Hepatocyte (in vitro differentiated cells): ENCODE results near the gene HNRNPA0. TPM values are rescaled to one million over a fixed set of nuclear protein-coding genes. Genes with fewer than 3 reads are reported as not detected.

Experiments
- DNase-seq: peaks from one replicate; pipeline ENCODE4 v3.0.0-alpha.2; 2016; ENCODE audit warnings: low spot score
- H2AFZ ChIP-seq: fragments of 200-600 bp; sonication (generic); 2 replicates; pipeline ENCODE4 v1.6.0; 2016; ENCODE audit warnings: antibody characterized with exemption, mild to moderate bottlenecking
- H3K27ac ChIP-seq: fragments of 200-600 bp; sonication (generic); 2 replicates; pipeline ENCODE4 v1.5.1; 2016; ENCODE audit warnings: mild to moderate bottlenecking
- H3K27me3 ChIP-seq: fragments of 200-600 bp; sonication (generic); 2 replicates; pipeline ENCODE4 v1.6.1; 2016
- H3K36me3 ChIP-seq: fragments of 200-600 bp; sonication (generic); replicated peaks from 2 replicates; pipeline ENCODE4 v1.5.1; 2016; ENCODE audit warnings: low read depth; ENCODE audit not compliant: insufficient read depth
- H3K4me1 ChIP-seq: fragments of 200-600 bp; sonication (generic); 2 replicates; pipeline ENCODE4 v1.5.1; 2016; ENCODE audit warnings: mild to moderate bottlenecking, moderate library complexity; ENCODE audit not compliant: insufficient read depth
- H3K4me2 ChIP-seq: fragments of 200-600 bp; sonication (generic); 2 replicates; pipeline ENCODE4 v1.6.0; 2016
- H3K4me3 ChIP-seq: fragments of 200-600 bp; sonication (generic); 2 replicates; pipeline ENCODE4 v1.5.1; 2016; ENCODE audit warnings: mild to moderate bottlenecking
- H3K79me2 ChIP-seq: fragments of 200-600 bp; sonication (generic); 2 replicates; pipeline ENCODE4 v1.6.0; 2017; ENCODE audit warnings: mild to moderate bottlenecking
- H3K9me2 ChIP-seq: fragments of 200-600 bp; sonication (generic); replicated peaks from 2 replicates; pipeline ENCODE4 v1.6.0; 2017; ENCODE audit warnings: mild to moderate bottlenecking; ENCODE audit not compliant: insufficient read depth
- H3K9me3 ChIP-seq: fragments of 200-600 bp; sonication (generic); 2 replicates; pipeline ENCODE4 v1.5.1; 2016; ENCODE audit warnings: low read depth, mild to moderate bottlenecking
- H4K20me1 ChIP-seq: fragments of 200-600 bp; sonication (generic); 2 replicates; pipeline ENCODE4 v1.6.0; 2016; ENCODE audit warnings: mild to moderate bottlenecking; ENCODE audit not compliant: insufficient read depth, poor library complexity, severe bottlenecking
- CTCF ChIP-seq: fragments of 200-600 bp; sonication (generic); IDR thresholded peaks from 2 replicates; pipeline ENCODE4 v1.5.1; 2016; ENCODE audit warnings: antibody characterized with exemption, mild to moderate bottlenecking; ENCODE audit not compliant: poor library complexity
- EZH2 ChIP-seq: fragments of 200-600 bp; sonication (generic); IDR thresholded peaks from 2 replicates; pipeline ENCODE4 v1.6.1; 2016; ENCODE audit warnings: antibody characterized with exemption, mild to moderate bottlenecking, borderline replicate concordance
- EZH2phosphoT487 ChIP-seq: fragments of 200-600 bp; sonication (generic); IDR thresholded peaks from one replicate; pipeline ENCODE4 v1.6.1; 2018; ENCODE audit warnings: antibody characterized with exemption, mild to moderate bottlenecking, low read depth, moderate library complexity; ENCODE audit not compliant: unreplicated experiment, severe bottlenecking
- WGBS: methylation state at CpG from one replicate; pipeline ENCODE4 v1.1.6; 2016; ENCODE audit warnings: low lambda C conversion rate; ENCODE audit errors: missing lambda C conversion rate; 5-methylcytosine and 5-hydroxymethylcytosine counted together
- polyA plus RNA-seq: library from polyadenylated mRNA; unstranded; fragments of >200 nt; fragmentation: Nextera tagmentation; extraction: Ambion mirVana; gene quantifications from 2 replicates; pipeline ENCODE4 v1.2.1, GENCODE V29; 2016
- total RNA-seq: library from RNA; depleted of rRNA; stranded (reverse); fragments of >200 nt; gene quantifications from 2 replicates; pipeline ENCODE4 v1.2.3, GENCODE V29; 2014

HNRNPA0 gene
- total and polyA plus RNA-seq, 2 experiments from 2014 or later = 15.8 to 30.8 TPM

DNA sequence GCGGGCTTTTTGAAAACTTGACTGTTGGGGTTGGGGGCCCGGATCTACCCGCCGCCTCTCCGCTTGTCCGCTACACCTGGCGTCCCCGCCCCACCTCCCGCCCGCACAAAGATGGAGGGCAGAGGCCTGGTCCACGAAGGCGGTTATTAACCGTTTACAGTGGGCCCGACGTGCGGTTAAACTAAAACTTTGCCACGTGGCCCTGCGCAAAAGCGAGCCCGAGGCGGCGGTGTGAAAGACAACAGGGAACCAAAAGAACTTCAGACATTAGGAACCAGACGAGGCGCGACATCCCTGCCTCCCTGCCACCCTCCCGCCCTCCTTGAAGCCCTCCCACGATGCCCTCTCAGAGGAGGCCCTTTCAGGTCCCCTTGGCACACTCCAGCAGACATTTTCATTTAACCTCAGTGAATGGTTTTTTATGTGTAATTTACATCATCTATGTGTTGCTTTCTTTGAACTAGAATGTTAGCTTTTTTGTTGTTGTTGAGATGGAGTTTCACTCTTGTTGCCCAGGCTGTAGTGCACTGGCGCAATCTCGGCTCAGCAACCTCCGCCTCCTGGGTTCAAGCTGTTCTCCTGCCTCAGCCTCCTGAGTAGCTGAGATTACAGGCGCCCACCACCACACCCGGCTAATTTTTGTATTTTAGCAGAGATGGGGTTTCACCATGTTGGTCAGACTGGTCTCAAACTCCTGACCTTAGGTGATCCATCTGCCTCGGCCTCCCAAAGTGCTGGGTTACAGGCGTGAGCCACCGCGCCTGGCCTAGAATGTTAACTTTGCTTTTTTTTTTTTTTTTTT lies 999 bp upstream of the HNRNPA0 start:
- H2AFZ ChIP-seq = peak overlapping the region; percentile 75
- DNase-seq = no peak
- H3K4me3 ChIP-seq = peak overlapping the region; percentile 31
- H3K36me3 ChIP-seq = no peaks in the 10 kb centered on the region
- H3K27me3 ChIP-seq = no peaks in the 10 kb centered on the region
- TF ChIP-seq EZH2 = no peak
- TF ChIP-seq EZH2phosphoT487 = no peak
- no peak for TF ChIP-seq CTCF
- peak overlapping the region; percentile 79 for H3K4me2 ChIP-seq
- H3K27ac ChIP-seq = peak overlapping the region; percentile 97
- WGBS = 36% methylated on average over 29 of the region's 36 CpGs
- H3K9me3 ChIP-seq = no peaks in the 10 kb centered on the region
- peaks cover 33% of the 10 kb centered on the region for H4K20me1 ChIP-seq
- H3K4me1 ChIP-seq = peaks cover 14% of the 10 kb centered on the region
- no peaks in the 10 kb centered on the region for H3K9me2 ChIP-seq
- H3K79me2 ChIP-seq = peaks cover 38% of the 10 kb centered on the region

GRCh38 chr5:137753691-137754187 lies 424 bp downstream of the HNRNPA0 start:
- Histone ChIP-seq H3K27me3 (no peaks in the 10 kb centered on the region), H3K9me2 (no peaks in the 10 kb centered on the region), H3K9me3 (no peaks in the 10 kb centered on the region), H3K4me3 (peak overlapping the region; percentile 84), H3K36me3 (no peaks in the 10 kb centered on the region), H3K79me2 (peaks cover 52% of the 10 kb centered on the region), H3K4me1 (peaks cover 28% of the 10 kb centered on the region), H3K4me2 (peak overlapping the region; percentile 87), H3K27ac (peak overlapping the region; percentile 97), H2AFZ (no peak overlapping the region), H4K20me1 (peaks cover 47% of the 10 kb centered on the region)
- under 1% methylated on average over 45 of the region's 45 CpGs for WGBS
- DNase-seq = no peak
- TF ChIP-seq EZH2phosphoT487 (no peak), CTCF (no peak), EZH2 (no peak)

- Histone ChIP-seq H3K4me1 (peaks cover 28% of the 10 kb centered on the region), H3K4me3 (peak overlapping the region; percentile 84), H3K36me3 (no peaks in the 10 kb centered on the region), H3K9me3 (no peaks in the 10 kb centered on the region), H4K20me1 (peaks cover 53% of the 10 kb centered on the region), H3K27ac (peak overlapping the region; percentile 97), H3K9me2 (no peaks in the 10 kb centered on the region), H2AFZ (no peak overlapping the region), H3K79me2 (peaks cover 57% of the 10 kb centered on the region), H3K4me2 (peak overlapping the region; percentile 87), H3K27me3 (no peaks in the 10 kb centered on the region)
- TF ChIP-seq EZH2phosphoT487 = no peak
- no peak for TF ChIP-seq EZH2
- no peak for TF ChIP-seq CTCF
- peak; percentile 37 for DNase-seq
- 2% methylated on average over 62 of the region's 63 CpGs for WGBS
Observed at GRCh38 chr5:137752905-137753690, 1.1 kb downstream of the HNRNPA0 start.
